K562 (cell line): ENCODE measurements around the gene RINL. TPM values are rescaled to one million over a fixed set of nuclear protein-coding genes. Genes with fewer than 3 reads are reported as not detected.

Experiments used
- ATAC-seq: fragments of 200-7000 bp; cut with Tn5 transposase; 3 replicates; pipeline ENCODE4 v1.9.1; 2020; ENCODE audit warnings: moderate library complexity
- BruUV-seq: library from RNA; stranded (reverse); fragments of 400-500 nt; replicated peaks from 2 replicates; lab custom pipeline; 2021; lab: Mats Ljungman, UMichigan
- CTCF ChIA-PET: fragments of 300-600 bp; formaldehyde crosslinking; extraction: SDS; loops from one replicate; lab custom pipeline; 2021; ENCODE audit warnings: low intra/inter-chr PET ratio; lab: Yijun Ruan, JAX
- POLR2A ChIA-PET: fragments of 300-600, 350-650 bp; sonication (Branson Sonifier 250); formaldehyde crosslinking; extraction: SDS; loops from one replicate; lab custom pipeline; 2021; ENCODE audit warnings: antibody characterized with exemption, inconsistent platforms; lab: Yijun Ruan, JAX
- DNase-seq, 4 experiments: peaks; one replicate each; pipeline versions ENCODE4 v3.0.0 to v3.0.0-alpha.2; 2011 to 2018; ENCODE audit warnings: low spot score in 3 of 4, mixed read lengths in 3 of 4; ENCODE audit errors: extremely low read depth in 1 of 4
- FAIRE-seq: peaks from 2 replicates; lab custom pipeline; 2011; peaks lifted over from hg19 to GRCh38; lab: Jason Lieb, UNC
- H2AFZ ChIP-seq: 2 replicates; pipeline ENCODE4 v1.6.0; 2011; ENCODE audit warnings: low read depth, low read length, control low read depth, inconsistent platforms
- H3K27ac ChIP-seq: fragments of 200-600 bp; 3 replicates; pipeline ENCODE4 v1.8.0; 2011; ENCODE audit warnings: low read depth, mild to moderate bottlenecking, control low read depth, inconsistent platforms, low read length, moderate library complexity, mixed read lengths; ENCODE audit errors: extremely low read depth
- H3K27me3 ChIP-seq, 2 experiments: fragments of 300-600 bp in 1 of 2; 2 replicates in 1 of 2; 3 replicates in 1 of 2; pipeline versions ENCODE4 v1.6.0 to v1.8.0; 2011; ENCODE audit warnings: inconsistent platforms in 2 of 2, low read length in 2 of 2, mild to moderate bottlenecking in 1 of 2, mixed read lengths in 1 of 2, moderate library complexity in 1 of 2; ENCODE audit not compliant: control insufficient read depth in 2 of 2, insufficient read depth in 2 of 2
- H3K36me3 ChIP-seq: fragments of 300-600 bp; 3 replicates; pipeline ENCODE4 v1.8.0; 2011; ENCODE audit warnings: mild to moderate bottlenecking, low read length, inconsistent platforms; ENCODE audit not compliant: control insufficient read depth, insufficient read depth
- H3K4me1 ChIP-seq, 2 experiments: fragments of 200-600 bp in 1 of 2; replicated peaks in 1 of 2; 2 replicates in 1 of 2; 3 replicates in 1 of 2; pipeline versions ENCODE4 v1.5.1 to v1.8.0; 2011; ENCODE audit warnings: inconsistent platforms in 2 of 2, low read length in 2 of 2, mild to moderate bottlenecking in 1 of 2, mixed read lengths in 1 of 2, moderate library complexity in 1 of 2; ENCODE audit not compliant: control insufficient read depth in 2 of 2, insufficient read depth in 2 of 2
- H3K4me2 ChIP-seq: 2 replicates; pipeline ENCODE4 v1.6.1; 2011; ENCODE audit warnings: low read length, control low read depth, inconsistent platforms, mixed read lengths; ENCODE audit not compliant: insufficient read depth
- H3K4me3 ChIP-seq: fragments of 200-600 bp; sonication (generic), shearing (Covaris generic); 2 replicates; pipeline ENCODE4 v1.5.1; 2016; ENCODE audit warnings: control low read depth, inconsistent platforms
- H3K79me2 ChIP-seq: fragments of 200-600 bp; 3 replicates; pipeline ENCODE4 v1.8.0; 2011; ENCODE audit warnings: low read length, inconsistent platforms; ENCODE audit not compliant: control insufficient read depth, insufficient read depth
- H3K9ac ChIP-seq, 2 experiments: 2 replicates each; pipeline versions ENCODE4 v1.6.0 to v1.6.1; 2011; ENCODE audit warnings: low read depth in 2 of 2, low read length in 2 of 2, control low read depth in 1 of 2, inconsistent platforms in 1 of 2, mild to moderate bottlenecking in 1 of 2, mixed read lengths in 1 of 2; ENCODE audit not compliant: insufficient read depth in 1 of 2
- H3K9me1 ChIP-seq: one replicate; pipeline ENCODE4 v1.6.0; 2011; ENCODE audit warnings: inconsistent platforms, mild to moderate bottlenecking, low read length, moderate library complexity; ENCODE audit not compliant: control insufficient read depth, insufficient read depth
- H3K9me3 ChIP-seq: replicated peaks from 2 replicates; pipeline ENCODE4 v1.5.1; 2011; ENCODE audit warnings: low read depth, low read length, inconsistent platforms; ENCODE audit not compliant: control insufficient read depth, insufficient read depth
- H4K20me1 ChIP-seq: replicated peaks from 2 replicates; pipeline ENCODE4 v1.6.1; 2011; ENCODE audit warnings: low read length, inconsistent platforms, mixed read lengths; ENCODE audit not compliant: control insufficient read depth, insufficient read depth
- E2F3 ChIP-seq: fragments of 250-450 bp; sonication (Bioruptor Pico); IDR thresholded peaks from 2 replicates; pipeline ENCODE4 v1.4.0; 2020; ENCODE audit warnings: mild to moderate bottlenecking
- POLR2AphosphoS5 ChIP-seq: IDR thresholded peaks from 2 replicates; pipeline ENCODE4 v1.6.1; 2011; ENCODE audit warnings: mild to moderate bottlenecking, low read depth, low read length, moderate library complexity; ENCODE audit not compliant: control insufficient read depth, insufficient read depth
- POLR2G ChIP-seq: fragments of 200-400 bp; formaldehyde crosslinking; IDR thresholded peaks from 2 replicates; pipeline ENCODE4 v1.6.1; 2017; ENCODE audit warnings: low read depth, mild to moderate bottlenecking, antibody characterized with exemption, low read length, moderate library complexity
- RBFOX2 ChIP-seq: fragments of 200-400 bp; formaldehyde crosslinking; IDR thresholded peaks from 2 replicates; pipeline ENCODE4 v1.6.1; 2017; ENCODE audit warnings: low read depth, mild to moderate bottlenecking, low read length, moderate library complexity
- RBM22 ChIP-seq: fragments of 200-400 bp; formaldehyde crosslinking; IDR thresholded peaks from 2 replicates; pipeline ENCODE4 v1.6.1; 2018; ENCODE audit warnings: low read length, low read depth; ENCODE audit not compliant: poor library complexity, severe bottlenecking
- ZKSCAN1 ChIP-seq: fragments of 150-350 bp; IDR thresholded peaks from 2 replicates; pipeline ENCODE4 v1.6.1; 2016; ENCODE audit warnings: low read depth, low read length
- WGBS: fragments of 100-300 bp; shearing (Covaris generic); methylation state at CpG from one replicate; pipeline ENCODE4 v1.1.6; 2016; ENCODE audit warnings: low coverage, mixed read lengths; ENCODE audit not compliant: insufficient coverage; ENCODE audit errors: missing lambda C conversion rate; 5-methylcytosine and 5-hydroxymethylcytosine counted together
- in situ Hi-C: fragments of 300-500 bp; cut with MboI; formaldehyde crosslinking; loops from 4 replicates; pipeline ENCODE4 v1.15.0; 2018; ENCODE audit warnings: inconsistent platforms, mixed read lengths
- intact Hi-C: fragments of 100-400 bp; cut with micrococcal nuclease; formaldehyde crosslinking; loops from 2 replicates; pipeline ENCODE4 v1.14.2; 2022
- polyA plus RNA-seq, 8 experiments: library from polyadenylated mRNA; depleted of rRNA in 4 of 8; stranded (reverse) in 5 of 8; unstranded in 3 of 8; fragments of >200 nt; fragmentation: Nextera tagmentation in 2 of 8; fragmentation: Illumina TruSeq in 1 of 8; extraction: Ambion mirVana in 2 of 8; extraction: Trizol in 1 of 8; gene quantifications; 2 replicates each; pipeline versions ENCODE4 v1.2.1 to v1.2.3, GENCODE V29; 2011 to 2014; ENCODE audit warnings: inconsistent platforms in 1 of 8, missing spikeins in 1 of 8
- total RNA-seq, 7 experiments: library from RNA; depleted of rRNA in 6 of 7; stranded (reverse); fragments of >200 nt in 6 of 7; fragmentation: Illumina TruSeq in 2 of 7; extraction: Trizol in 2 of 7; gene quantifications; 2 replicates each; pipeline versions ENCODE4 v1.2.1 to v1.2.3, GENCODE V29; 2011 to 2021; ENCODE audit warnings: low replicate concordance in 1 of 7

The RINL gene
- total and polyA plus RNA-seq, 9 of the 15 experiments (the other 6 are each of a cell fraction or from before 2014, with no cell fraction given), result 0.82 to 10.9 (median 4.9) TPM

GRCh38 chr19:38842439-38843174 is 35.5 kb downstream of the RINL start:
- H3K27ac ChIP-seq, result peak overlapping the region; percentile 10; the same call in 2 of the 3 replicates
- no TSS peak for BruUV-seq
- H2AFZ ChIP-seq, result no peak overlapping the region
- H3K9me3 ChIP-seq, result no peaks in the 10 kb centered on the region
- H3K4me1 ChIP-seq, result peaks cover 3 to 16% of the 10 kb centered on the region in 2 experiments; a peak in 4 of 5 replicates
- FAIRE-seq (no peak), ATAC-seq (no peak), DNase-seq (peak in 1 of 4 experiments; percentile 2)
- in situ Hi-C loops (no loop called here), intact Hi-C loops (no loop called here)
- H3K4me2 ChIP-seq, result no peak overlapping the region
- POLR2A ChIA-PET, result interaction anchor here (0.6 to 1.3 kb wide), 6 partner anchors 9 to 455 kb away, joined by 3 to 4 read pairs (median 3); partner anchors contain the start of gene ECH1
- H4K20me1 ChIP-seq, result peaks cover 29% of the 10 kb centered on the region
- H3K36me3 ChIP-seq, result peaks cover 99% of the 10 kb centered on the region
- no peaks in the 10 kb centered on the region for H3K9me1 ChIP-seq
- 92% methylated on average over 17 of the region's 17 CpGs for WGBS
- no peaks in the 10 kb centered on the region for H3K27me3 ChIP-seq
- TF ChIP-seq ZKSCAN1, result no peak
- peak; percentile 28 for TF ChIP-seq RBM22
- TF ChIP-seq E2F3 (CRISPR knock-in tag), result no peak
- TF ChIP-seq POLR2AphosphoS5, result peak; percentile 33; the same call in 1 of the 2 replicates
- peak; percentile 67 for TF ChIP-seq POLR2G
- TF ChIP-seq RBFOX2, result peak; percentile 75
- TF ChIP-seq, all 486 proteins: peak for 4
- Histone ChIP-seq H3K79me2 (peaks cover 67% of the 10 kb centered on the region), H3K9ac (peak overlapping the region in 1 of 2 experiments; percentile 76; a peak in 2 of 4 replicates), H3K4me3 (no peak overlapping the region)
- CTCF ChIA-PET, result no interaction called here
